ENCODE data around the gene ZBTB4. TPM values are rescaled to one million over a fixed set of nuclear protein-coding genes. Genes with fewer than 3 reads are reported as not detected.

Gene ZBTB4
- total RNA-seq, 2 experiments from 2014 or later: 3.5 to 3.9 TPM

DNA sequence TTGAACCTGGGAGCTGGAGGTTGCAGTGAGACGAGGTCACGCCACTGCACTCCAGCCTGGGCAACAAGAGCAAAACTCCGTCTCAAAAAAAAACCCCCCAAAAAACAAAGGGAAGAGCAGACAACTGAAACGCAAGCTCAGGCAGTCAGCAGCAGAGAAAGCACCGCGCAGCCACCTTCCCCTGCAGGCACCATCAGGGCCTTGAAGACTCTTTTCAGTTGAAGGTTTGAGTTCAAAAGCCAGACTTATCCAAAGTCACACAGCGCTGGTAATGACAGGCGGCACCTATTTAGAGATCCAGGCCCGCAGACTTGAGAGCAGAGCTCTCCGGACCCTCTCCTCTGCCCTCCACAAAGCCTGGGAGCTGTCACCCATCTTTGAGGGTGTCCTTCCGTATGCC lies 11.1 kb downstream of the ZBTB4 start:
- POLR2A ChIA-PET: no interaction called here
- H3K79me2 ChIP-seq (ENCODE audit: insufficient read depth, low read depth, low read length): no peaks in the 10 kb centered on the region
- H3K4me2 ChIP-seq (ENCODE audit: low read length): no peak overlapping the region
- CTCF ChIA-PET (ENCODE audit: unreplicated experiment): no interaction called here
- no peaks in the 10 kb centered on the region for H3K9me2 ChIP-seq (ENCODE audit: insufficient read depth, low read length)
- H3K27ac ChIP-seq (ENCODE audit: low read depth, low read length, poor library complexity, severe bottlenecking): no peak overlapping the region
- DNase-seq (ENCODE audit: low spot score): no peak
- TF ChIP-seq EZH2phosphoT487 (IDR thresholded peaks at IDR 0.05; ENCODE audit: borderline replicate concordance, low read depth, low read length): no peak
- TF ChIP-seq CTCF (conservative IDR thresholded peaks at IDR 0.05; ENCODE audit: low read length): no peak
- no peaks in the 10 kb centered on the region for H3K9me3 ChIP-seq (ENCODE audit: low read length)
- no peaks in the 10 kb centered on the region for H4K20me1 ChIP-seq (ENCODE audit: insufficient read depth, low read length)
- no peaks in the 10 kb centered on the region for H3K36me3 ChIP-seq (ENCODE audit: insufficient read depth, low read length)
- BruUV-seq (replicated peaks): no TSS peak
- no peak overlapping the region for H3K4me3 ChIP-seq (ENCODE audit: low read depth, low read length, poor library complexity, severe bottlenecking)
- H2AFZ ChIP-seq (ENCODE audit: low read length): no peak overlapping the region
- intact Hi-C loops (cut with micrococcal nuclease; ENCODE audit: unreplicated experiment): no loop called here
- H3K4me1 ChIP-seq (ENCODE audit: insufficient read depth, low read length, poor library complexity, severe bottlenecking): peaks cover 15% of the 10 kb centered on the region

GRCh38 chr17:7467498-7467897 lies 11.9 kb downstream of the ZBTB4 start:
- BruUV-seq (replicated peaks): no TSS peak

More at GRCh38 chr17:7467498-7467897, 11.9 kb downstream of the ZBTB4 start:
- Histone ChIP-seq H3K4me3 (ENCODE audit: low read depth, low read length, poor library complexity, severe bottlenecking) (no peak overlapping the region), H3K4me1 (ENCODE audit: insufficient read depth, low read length, poor library complexity, severe bottlenecking) (peaks cover 15% of the 10 kb centered on the region), H3K27ac (ENCODE audit: low read depth, low read length, poor library complexity, severe bottlenecking) (no peak overlapping the region), H2AFZ (ENCODE audit: low read length) (0 out of 2 replicates have a peak overlapping the region, but pooled peaks have one; percentile 5), H3K79me2 (ENCODE audit: insufficient read depth, low read depth, low read length) (no peaks in the 10 kb centered on the region), H3K9me2 (ENCODE audit: insufficient read depth, low read length) (no peaks in the 10 kb centered on the region), H3K36me3 (ENCODE audit: insufficient read depth, low read length) (no peaks in the 10 kb centered on the region), H4K20me1 (ENCODE audit: insufficient read depth, low read length) (no peaks in the 10 kb centered on the region), H3K4me2 (ENCODE audit: low read length) (peak overlapping the region; percentile 37; the same call in 1 of the 2 replicates), H3K9me3 (ENCODE audit: low read length) (no peaks in the 10 kb centered on the region)
- CTCF ChIA-PET (ENCODE audit: unreplicated experiment): no interaction called here
- TF ChIP-seq EZH2phosphoT487 (IDR thresholded peaks at IDR 0.05; ENCODE audit: borderline replicate concordance, low read depth, low read length) (no peak), CTCF (conservative IDR thresholded peaks at IDR 0.05; ENCODE audit: low read length) (no peak)
- intact Hi-C loops (cut with micrococcal nuclease; ENCODE audit: unreplicated experiment): no loop called here
- POLR2A ChIA-PET: no interaction called here
- no peak for DNase-seq (ENCODE audit: low spot score)
